Measurements from ENCODE around the gene SPATA6L.

SPATA6L gene

DNA sequence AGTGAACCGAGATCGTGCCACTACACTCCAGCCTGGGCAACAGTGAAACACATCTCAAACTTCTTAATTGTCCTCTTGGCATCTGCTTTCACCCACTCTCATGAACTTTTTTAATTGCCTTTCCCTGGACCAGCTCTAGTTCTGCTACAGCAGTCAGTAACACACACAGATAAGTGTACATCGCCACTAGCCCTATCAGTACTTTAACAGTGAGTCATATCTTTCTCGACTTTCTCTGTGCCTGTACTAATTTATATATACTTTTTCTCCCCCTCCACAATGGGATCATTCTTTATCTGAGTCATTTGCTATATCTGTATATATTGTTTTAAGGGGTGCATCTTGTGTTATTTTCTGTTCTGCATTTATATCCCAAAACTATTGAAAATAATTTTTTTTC is 19.8 kb upstream of the SPATA6L start:
- Histone ChIP-seq H3K4me1 (ENCODE audit: insufficient read depth, low read length, severe bottlenecking) (peaks cover 5% of the 10 kb centered on the region), H3K9me3 (ENCODE audit: low read length) (no peaks in the 10 kb centered on the region), H2AFZ (ENCODE audit: low read length) (no peak overlapping the region), H3K36me3 (ENCODE audit: insufficient read depth, low read length) (peaks cover 53% of the 10 kb centered on the region), H3K9me2 (ENCODE audit: low read depth, low read length) (no peaks in the 10 kb centered on the region), H3F3A (ENCODE audit: insufficient read depth, low read length) (0 out of 2 replicates have a peak, but pooled peaks cover 3% of the 10 kb centered on the region), H4K20me1 (ENCODE audit: insufficient read depth, low read length) (no peaks in the 10 kb centered on the region), H3K4me3 (ENCODE audit: low read depth, low read length, poor library complexity, severe bottlenecking) (no peak overlapping the region), H3K4me2 (ENCODE audit: low read length) (no peak overlapping the region), H3K27ac (ENCODE audit: low read depth, low read length, poor library complexity, severe bottlenecking) (no peak overlapping the region), H3K9ac (ENCODE audit: low read length) (no peak overlapping the region), H3K79me2 (ENCODE audit: insufficient read depth, low read length) (peaks cover 12% of the 10 kb centered on the region), H3K27me3 (ENCODE audit: insufficient read depth, low read length) (no peaks in the 10 kb centered on the region)
- TF ChIP-seq, protein P1, sequence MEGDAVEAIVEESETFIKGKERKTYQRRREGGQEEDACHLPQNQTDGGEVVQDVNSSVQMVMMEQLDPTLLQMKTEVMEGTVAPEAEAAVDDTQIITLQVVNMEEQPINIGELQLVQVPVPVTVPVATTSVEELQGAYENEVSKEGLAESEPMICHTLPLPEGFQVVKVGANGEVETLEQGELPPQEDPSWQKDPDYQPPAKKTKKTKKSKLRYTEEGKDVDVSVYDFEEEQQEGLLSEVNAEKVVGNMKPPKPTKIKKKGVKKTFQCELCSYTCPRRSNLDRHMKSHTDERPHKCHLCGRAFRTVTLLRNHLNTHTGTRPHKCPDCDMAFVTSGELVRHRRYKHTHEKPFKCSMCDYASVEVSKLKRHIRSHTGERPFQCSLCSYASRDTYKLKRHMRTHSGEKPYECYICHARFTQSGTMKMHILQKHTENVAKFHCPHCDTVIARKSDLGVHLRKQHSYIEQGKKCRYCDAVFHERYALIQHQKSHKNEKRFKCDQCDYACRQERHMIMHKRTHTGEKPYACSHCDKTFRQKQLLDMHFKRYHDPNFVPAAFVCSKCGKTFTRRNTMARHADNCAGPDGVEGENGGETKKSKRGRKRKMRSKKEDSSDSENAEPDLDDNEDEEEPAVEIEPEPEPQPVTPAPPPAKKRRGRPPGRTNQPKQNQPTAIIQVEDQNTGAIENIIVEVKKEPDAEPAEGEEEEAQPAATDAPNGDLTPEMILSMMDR (IDR thresholded peaks at IDR 0.05; ENCODE audit: low read length), result no peak

DNA sequence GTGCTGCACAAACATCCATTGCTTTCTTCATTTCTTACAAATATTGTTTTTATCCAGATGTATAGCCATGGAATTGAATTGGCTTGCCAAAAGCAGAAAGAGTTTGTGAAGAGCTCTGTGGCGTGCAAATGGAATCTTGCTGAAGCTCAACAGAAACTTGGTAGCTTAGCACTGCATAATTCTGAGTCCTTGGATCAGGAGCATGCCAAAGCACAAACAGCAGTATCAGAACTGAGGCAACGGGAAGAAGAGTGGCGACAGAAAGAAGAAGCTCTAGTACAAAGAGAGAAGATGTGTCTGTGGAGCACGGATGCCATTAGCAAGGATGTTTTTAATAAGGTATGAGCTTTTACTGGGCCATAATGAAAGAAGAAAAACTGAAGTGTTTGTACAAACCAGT is 18.5 kb upstream of the SPATA6L start:
- Histone ChIP-seq H3K4me3 (ENCODE audit: low read depth, low read length, poor library complexity, severe bottlenecking) (no peak overlapping the region), H3F3A (ENCODE audit: insufficient read depth, low read length) (0 out of 2 replicates have a peak, but pooled peaks cover 2% of the 10 kb centered on the region), H3K79me2 (ENCODE audit: insufficient read depth, low read length) (peaks cover 25% of the 10 kb centered on the region), H3K4me2 (ENCODE audit: low read length) (no peak overlapping the region), H3K36me3 (ENCODE audit: insufficient read depth, low read length) (peaks cover 41% of the 10 kb centered on the region), H3K9ac (ENCODE audit: low read length) (no peak overlapping the region), H3K4me1 (ENCODE audit: insufficient read depth, low read length, severe bottlenecking) (peaks cover 14% of the 10 kb centered on the region), H3K27me3 (ENCODE audit: insufficient read depth, low read length) (no peaks in the 10 kb centered on the region), H4K20me1 (ENCODE audit: insufficient read depth, low read length) (no peaks in the 10 kb centered on the region), H2AFZ (ENCODE audit: low read length) (no peak overlapping the region), H3K27ac (ENCODE audit: low read depth, low read length, poor library complexity, severe bottlenecking) (no peak overlapping the region), H3K9me2 (ENCODE audit: low read depth, low read length) (no peaks in the 10 kb centered on the region), H3K9me3 (ENCODE audit: low read length) (no peaks in the 10 kb centered on the region)
- TF ChIP-seq, protein P1 (IDR thresholded peaks at IDR 0.05; ENCODE audit: low read length), result no peak
- TF ChIP-seq EZH2 (IDR thresholded peaks at IDR 0.05; ENCODE audit: borderline replicate concordance, low read length), result no peak

DNA sequence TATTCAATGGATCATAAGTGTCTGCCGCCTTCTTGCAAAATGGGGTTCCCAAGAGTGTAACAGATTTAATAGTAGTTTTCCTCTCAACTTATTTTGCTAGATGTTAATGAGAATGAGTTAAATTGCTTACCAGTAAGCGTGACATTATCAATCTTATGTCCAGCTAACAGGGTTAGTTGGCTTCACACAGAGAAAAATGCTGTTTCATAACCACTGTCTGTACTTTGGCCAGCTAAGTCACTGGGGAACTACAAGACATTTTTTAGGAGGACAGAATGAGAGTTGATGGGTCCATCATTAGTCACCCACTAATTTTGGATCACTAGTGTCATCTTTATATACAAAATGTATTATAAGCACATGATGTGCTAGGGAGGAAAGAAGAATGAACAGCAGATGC is 14.5 kb upstream of the SPATA6L start:
- TF ChIP-seq EZH2 (IDR thresholded peaks at IDR 0.05; ENCODE audit: borderline replicate concordance, low read length), result no peak
- TF ChIP-seq, protein P1 (IDR thresholded peaks at IDR 0.05; ENCODE audit: low read length), result no peak
- Histone ChIP-seq H3K9ac (ENCODE audit: low read length) (peak overlapping the region; percentile 87), H3K36me3 (ENCODE audit: insufficient read depth, low read length) (peaks cover 18% of the 10 kb centered on the region; the same call in 1 of the 2 replicates), H3K27ac (ENCODE audit: low read depth, low read length, poor library complexity, severe bottlenecking) (no peak overlapping the region), H3K4me2 (ENCODE audit: low read length) (peak overlapping the region; percentile 82), H3K4me1 (ENCODE audit: insufficient read depth, low read length, severe bottlenecking) (peaks cover 22% of the 10 kb centered on the region), H3K4me3 (ENCODE audit: low read depth, low read length, poor library complexity, severe bottlenecking) (peak overlapping the region; percentile 80), H3K79me2 (ENCODE audit: insufficient read depth, low read length) (peaks cover 22% of the 10 kb centered on the region), H4K20me1 (ENCODE audit: insufficient read depth, low read length) (no peaks in the 10 kb centered on the region), H3K27me3 (ENCODE audit: insufficient read depth, low read length) (no peaks in the 10 kb centered on the region), H3K9me3 (ENCODE audit: low read length) (no peaks in the 10 kb centered on the region), H3K9me2 (ENCODE audit: low read depth, low read length) (no peaks in the 10 kb centered on the region), H2AFZ (ENCODE audit: low read length) (no peak overlapping the region), H3F3A (ENCODE audit: insufficient read depth, low read length) (no peaks in the 10 kb centered on the region)
